WTC11 (cell line): ENCODE measurements around the gene LBH. TPM values are rescaled to one million over a fixed set of nuclear protein-coding genes. Genes with fewer than 3 reads are reported as not detected.

ENCODE experiments used
- ATAC-seq: fragments of 200-7000 bp; cut with Tn5 transposase; 2 replicates; pipeline ENCODE4 v1.10.0; 2021; ENCODE audit warnings: mild to moderate bottlenecking, moderate library complexity
- CTCF ChIA-PET: fragments of 300-600 bp; sonication (Branson Sonifier 250); formaldehyde crosslinking; loops from one replicate; lab custom pipeline; 2021; ENCODE audit warnings: antibody characterized with exemption; lab: Charles Lee
- POLR2A ChIA-PET: fragments of 350-600 bp; sonication (Branson Sonifier 250); formaldehyde crosslinking; loops from one replicate; lab custom pipeline; 2021; ENCODE audit warnings: antibody characterized with exemption; lab: Charles Lee
- DNase-seq: peaks from one replicate; pipeline ENCODE4 v3.0.0; 2021; ENCODE audit warnings: low spot score
- H3K27ac Mint-ChIP-seq: 2 replicates; pipeline ENCODE4 v1.8.0; 2021; ENCODE audit warnings: mixed read lengths
- H3K27me3 Mint-ChIP-seq: 2 replicates; pipeline ENCODE4 v1.8.0; 2021; ENCODE audit warnings: low read depth, mild to moderate bottlenecking, moderate library complexity, mixed read lengths
- H3K36me3 Mint-ChIP-seq: 2 replicates; pipeline ENCODE4 v1.8.0; 2021; ENCODE audit warnings: mixed read lengths
- H3K4me1 Mint-ChIP-seq: 2 replicates; pipeline ENCODE4 v1.8.0; 2022; ENCODE audit warnings: mixed read lengths
- H3K4me3 Mint-ChIP-seq: 2 replicates; pipeline ENCODE4 v1.8.0; 2021; ENCODE audit warnings: mild to moderate bottlenecking, moderate library complexity, mixed read lengths
- H3K9me3 Mint-ChIP-seq: 2 replicates; pipeline ENCODE4 v1.8.0; 2021; ENCODE audit warnings: mixed read lengths
- CREM ChIP-seq: sonication (generic); formaldehyde crosslinking; IDR thresholded peaks from 2 replicates; pipeline ENCODE4 v1.8.1; 2022; ENCODE audit warnings: mild to moderate bottlenecking, missing genetic modification reagents, moderate library complexity
- ETV6 ChIP-seq: sonication (generic); formaldehyde crosslinking; IDR thresholded peaks from 2 replicates; pipeline ENCODE4 v1.8.1; 2022; ENCODE audit warnings: mild to moderate bottlenecking, missing genetic modification reagents
- FOXK1 ChIP-seq: sonication (generic); formaldehyde crosslinking; IDR thresholded peaks from 2 replicates; pipeline ENCODE4 v1.8.0; 2022; ENCODE audit warnings: mild to moderate bottlenecking, moderate library complexity, missing genetic modification reagents
- GRHL2 ChIP-seq: fragments of 250-450 bp; sonication (Bioruptor Pico); IDR thresholded peaks from 2 replicates; pipeline ENCODE4 v1.8.0; 2022; ENCODE audit warnings: mild to moderate bottlenecking, moderate library complexity; ENCODE audit not compliant: insufficient replicate concordance, severe bottlenecking
- JAZF1 ChIP-seq: fragments of 250-450 bp; sonication (Bioruptor Pico); IDR thresholded peaks from 2 replicates; pipeline ENCODE4 v1.9.0; 2021; ENCODE audit warnings: moderate library complexity, mild to moderate bottlenecking, inconsistent platforms
- NR2C2 ChIP-seq: sonication (generic); formaldehyde crosslinking; IDR thresholded peaks from 2 replicates; pipeline ENCODE4 v1.8.0; 2022; ENCODE audit warnings: mild to moderate bottlenecking, missing genetic modification reagents
- NR3C1 ChIP-seq: sonication (generic); formaldehyde crosslinking; conservative IDR thresholded peaks from 2 replicates; pipeline ENCODE4 v1.8.1; 2023; ENCODE audit warnings: low read depth, mild to moderate bottlenecking, missing genetic modification reagents
- RELA ChIP-seq: sonication (generic); formaldehyde crosslinking; IDR thresholded peaks from 2 replicates; pipeline ENCODE4 v1.8.1; 2022; ENCODE audit warnings: missing genetic modification reagents, mild to moderate bottlenecking, borderline replicate concordance
- SP1 ChIP-seq: sonication (generic); formaldehyde crosslinking; conservative IDR thresholded peaks from 2 replicates; pipeline ENCODE4 v1.8.1; 2022; ENCODE audit warnings: missing genetic modification reagents
- ZNF138 ChIP-seq: sonication (generic); formaldehyde crosslinking; conservative IDR thresholded peaks from 2 replicates; pipeline ENCODE4 v1.8.1; 2022; ENCODE audit warnings: mild to moderate bottlenecking, moderate library complexity, missing genetic modification reagents
- ZNF232 ChIP-seq: sonication (generic); formaldehyde crosslinking; IDR thresholded peaks from 2 replicates; pipeline ENCODE4 v1.8.0; 2022; ENCODE audit warnings: mild to moderate bottlenecking, missing genetic modification reagents
- ZNF423 ChIP-seq: fragments of 250-450 bp; sonication (Bioruptor Pico); IDR thresholded peaks from 2 replicates; pipeline ENCODE4 v2.1.2; 2022; ENCODE audit warnings: mild to moderate bottlenecking, moderate library complexity
- total RNA-seq: library from RNA; stranded (reverse); gene quantifications from 3 replicates; pipeline ENCODE4 v1.2.3, GENCODE V29; 2021
- TF ChIP-seq, protein P1 (sequence below): sonication (generic); formaldehyde crosslinking; IDR thresholded peaks from 2 replicates; pipeline ENCODE4 v1.8.1; 2023; ENCODE audit warnings: mild to moderate bottlenecking, moderate library complexity, missing genetic modification reagents
- TF ChIP-seq, protein P2 (sequence below): sonication (generic); formaldehyde crosslinking; IDR thresholded peaks from 2 replicates; pipeline ENCODE4 v1.8.0; 2022; ENCODE audit warnings: mild to moderate bottlenecking, missing genetic modification reagents
- TF ChIP-seq, protein P3 (sequence below): sonication (generic); formaldehyde crosslinking; IDR thresholded peaks from 2 replicates; pipeline ENCODE4 v1.8.0; 2022; ENCODE audit warnings: mild to moderate bottlenecking, missing genetic modification reagents
- TF ChIP-seq, protein P4 (sequence below): sonication (generic); formaldehyde crosslinking; conservative IDR thresholded peaks from 2 replicates; pipeline ENCODE4 v1.8.1; 2022; ENCODE audit warnings: mild to moderate bottlenecking, missing genetic modification reagents
- TF ChIP-seq, protein P5 (sequence below): fragments of 250-450 bp; sonication (Bioruptor Pico); conservative IDR thresholded peaks from 2 replicates; pipeline ENCODE4 v1.9.0; 2021; ENCODE audit warnings: mild to moderate bottlenecking
- TF ChIP-seq, protein P6 (sequence below): fragments of 250-450 bp; sonication (Bioruptor Pico); IDR thresholded peaks from 2 replicates; pipeline ENCODE4 v1.8.0; 2021; ENCODE audit warnings: mild to moderate bottlenecking

Gene LBH
- total RNA-seq, 1 experiment from 2014 or later: 47.3 TPM

DNA sequence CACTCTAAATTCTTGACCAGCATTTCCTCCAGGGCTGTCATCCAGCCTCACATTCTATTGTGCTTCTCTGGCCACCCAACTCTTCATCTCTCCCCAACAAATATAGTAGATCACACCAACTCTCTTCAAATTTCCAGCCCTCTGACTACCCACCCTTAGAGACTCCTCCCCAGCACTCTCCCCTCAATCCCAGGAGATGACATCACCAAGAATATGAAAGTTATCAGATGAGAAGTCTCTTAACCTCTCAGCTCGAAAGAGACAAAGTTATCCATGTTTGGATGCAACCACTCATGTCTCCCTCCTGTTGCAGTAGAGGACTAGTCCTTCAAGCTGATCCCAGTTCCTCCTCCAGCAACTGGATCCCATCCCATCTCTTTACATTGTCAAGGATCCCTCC is 47.1 kb downstream of the LBH start:
- Mint-ChIP-seq H3K27me3 (peaks cover 3% of the 10 kb centered on the region), H3K36me3 (no peaks in the 10 kb centered on the region), H3K4me3 (no peak overlapping the region), H3K27ac (no peak overlapping the region), H3K9me3 (no peaks in the 10 kb centered on the region), H3K4me1 (no peaks in the 10 kb centered on the region)
- TF ChIP-seq GRHL2 (no peak), RELA (no peak), SP1 (CRISPR knock-in tag) (no peak), CREM (CRISPR knock-in tag) (no peak), FOXK1 (no peak), NR3C1 (CRISPR knock-in tag) (no peak), ZNF138 (CRISPR knock-in tag) (no peak), NR2C2 (CRISPR knock-in tag) (no peak)
- TF ChIP-seq, protein P1, sequence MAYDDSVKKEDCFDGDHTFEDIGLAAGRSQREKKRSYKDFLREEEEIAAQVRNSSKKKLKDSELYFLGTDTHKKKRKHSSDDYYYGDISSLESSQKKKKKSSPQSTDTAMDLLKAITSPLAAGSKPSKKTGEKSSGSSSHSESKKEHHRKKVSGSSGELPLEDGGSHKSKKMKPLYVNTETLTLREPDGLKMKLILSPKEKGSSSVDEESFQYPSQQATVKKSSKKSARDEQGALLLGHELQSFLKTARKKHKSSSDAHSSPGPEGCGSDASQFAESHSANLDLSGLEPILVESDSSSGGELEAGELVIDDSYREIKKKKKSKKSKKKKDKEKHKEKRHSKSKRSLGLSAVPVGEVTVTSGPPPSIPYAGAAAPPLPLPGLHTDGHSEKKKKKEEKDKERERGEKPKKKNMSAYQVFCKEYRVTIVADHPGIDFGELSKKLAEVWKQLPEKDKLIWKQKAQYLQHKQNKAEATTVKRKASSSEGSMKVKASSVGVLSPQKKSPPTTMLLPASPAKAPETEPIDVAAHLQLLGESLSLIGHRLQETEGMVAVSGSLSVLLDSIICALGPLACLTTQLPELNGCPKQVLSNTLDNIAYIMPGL (CRISPR knock-in tag): no peak
- TF ChIP-seq, protein P2, sequence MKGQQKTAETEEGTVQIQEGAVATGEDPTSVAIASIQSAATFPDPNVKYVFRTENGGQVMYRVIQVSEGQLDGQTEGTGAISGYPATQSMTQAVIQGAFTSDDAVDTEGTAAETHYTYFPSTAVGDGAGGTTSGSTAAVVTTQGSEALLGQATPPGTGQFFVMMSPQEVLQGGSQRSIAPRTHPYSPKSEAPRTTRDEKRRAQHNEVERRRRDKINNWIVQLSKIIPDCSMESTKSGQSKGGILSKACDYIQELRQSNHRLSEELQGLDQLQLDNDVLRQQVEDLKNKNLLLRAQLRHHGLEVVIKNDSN: no peak
- TF ChIP-seq, protein P3, sequence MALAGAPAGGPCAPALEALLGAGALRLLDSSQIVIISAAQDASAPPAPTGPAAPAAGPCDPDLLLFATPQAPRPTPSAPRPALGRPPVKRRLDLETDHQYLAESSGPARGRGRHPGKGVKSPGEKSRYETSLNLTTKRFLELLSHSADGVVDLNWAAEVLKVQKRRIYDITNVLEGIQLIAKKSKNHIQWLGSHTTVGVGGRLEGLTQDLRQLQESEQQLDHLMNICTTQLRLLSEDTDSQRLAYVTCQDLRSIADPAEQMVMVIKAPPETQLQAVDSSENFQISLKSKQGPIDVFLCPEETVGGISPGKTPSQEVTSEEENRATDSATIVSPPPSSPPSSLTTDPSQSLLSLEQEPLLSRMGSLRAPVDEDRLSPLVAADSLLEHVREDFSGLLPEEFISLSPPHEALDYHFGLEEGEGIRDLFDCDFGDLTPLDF (CRISPR knock-in tag): no peak
- TF ChIP-seq, protein P4, sequence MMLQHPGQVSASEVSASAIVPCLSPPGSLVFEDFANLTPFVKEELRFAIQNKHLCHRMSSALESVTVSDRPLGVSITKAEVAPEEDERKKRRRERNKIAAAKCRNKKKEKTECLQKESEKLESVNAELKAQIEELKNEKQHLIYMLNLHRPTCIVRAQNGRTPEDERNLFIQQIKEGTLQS (CRISPR knock-in tag): no peak
- DNase-seq (no peak), ATAC-seq (no peak)
- ChIA-PET POLR2A (no interaction called here), CTCF (interaction anchor here (0.6 kb wide), 1 partner anchor 39 kb away, joined by 3 read pairs; no protein-coding TSS in a partner anchor)

DNA sequence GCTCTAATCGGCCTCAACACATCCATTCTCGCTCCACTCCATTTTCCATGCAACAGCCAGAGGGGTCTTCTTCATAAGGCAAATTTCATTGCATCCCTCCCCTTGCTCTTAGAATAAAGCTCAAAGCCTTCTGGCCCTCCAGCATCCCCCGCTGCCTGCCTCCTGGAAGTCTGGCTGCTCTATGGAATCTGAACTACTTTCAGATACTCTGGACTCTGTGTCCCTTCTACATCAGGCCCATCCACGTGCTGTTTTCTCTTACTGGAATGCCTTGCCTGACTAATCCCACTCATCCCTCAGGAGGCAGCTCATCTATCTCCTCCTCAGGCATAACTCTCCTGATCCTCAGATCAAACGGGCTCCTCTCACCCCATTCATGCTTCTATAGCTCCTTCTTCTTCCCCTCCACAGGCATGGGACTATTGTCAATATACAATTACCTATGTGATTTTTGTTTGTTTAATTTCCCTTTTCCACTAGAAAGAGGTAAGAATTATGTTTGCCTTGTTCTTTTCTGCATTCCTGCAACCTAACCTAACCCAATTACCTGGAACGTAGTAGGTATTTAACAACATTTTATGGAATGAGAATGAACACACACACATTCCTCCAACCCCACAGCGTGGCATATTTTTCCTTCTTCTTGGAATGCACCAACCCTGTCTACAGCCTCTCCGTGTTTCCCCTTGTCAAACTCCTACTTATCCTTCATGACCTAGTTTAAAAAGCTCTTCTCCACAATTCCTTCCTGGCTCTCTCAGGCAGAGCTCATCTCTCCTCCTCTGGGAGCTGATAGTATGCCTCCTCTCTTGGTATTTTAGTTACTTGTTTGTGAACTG is 49.5 kb downstream of the LBH start:
- ATAC-seq (no peak), DNase-seq (no peak)
- Mint-ChIP-seq H3K4me3 (no peak overlapping the region), H3K36me3 (no peaks in the 10 kb centered on the region), H3K27ac (no peak overlapping the region), H3K9me3 (no peaks in the 10 kb centered on the region), H3K4me1 (peaks cover 12% of the 10 kb centered on the region), H3K27me3 (peaks cover 3% of the 10 kb centered on the region)
- ChIA-PET POLR2A (interaction anchor here (0.6 kb wide), 1 partner anchor 77 kb away, joined by 5 read pairs; no protein-coding TSS in a partner anchor), CTCF (no interaction called here)
- TF ChIP-seq, protein P4 (CRISPR knock-in tag): no peak
- TF ChIP-seq ZNF423 (CRISPR knock-in tag) (no peak), ETV6 (no peak), JAZF1 (CRISPR knock-in tag) (no peak), ZNF232 (CRISPR knock-in tag) (no peak)
- TF ChIP-seq, protein P5, sequence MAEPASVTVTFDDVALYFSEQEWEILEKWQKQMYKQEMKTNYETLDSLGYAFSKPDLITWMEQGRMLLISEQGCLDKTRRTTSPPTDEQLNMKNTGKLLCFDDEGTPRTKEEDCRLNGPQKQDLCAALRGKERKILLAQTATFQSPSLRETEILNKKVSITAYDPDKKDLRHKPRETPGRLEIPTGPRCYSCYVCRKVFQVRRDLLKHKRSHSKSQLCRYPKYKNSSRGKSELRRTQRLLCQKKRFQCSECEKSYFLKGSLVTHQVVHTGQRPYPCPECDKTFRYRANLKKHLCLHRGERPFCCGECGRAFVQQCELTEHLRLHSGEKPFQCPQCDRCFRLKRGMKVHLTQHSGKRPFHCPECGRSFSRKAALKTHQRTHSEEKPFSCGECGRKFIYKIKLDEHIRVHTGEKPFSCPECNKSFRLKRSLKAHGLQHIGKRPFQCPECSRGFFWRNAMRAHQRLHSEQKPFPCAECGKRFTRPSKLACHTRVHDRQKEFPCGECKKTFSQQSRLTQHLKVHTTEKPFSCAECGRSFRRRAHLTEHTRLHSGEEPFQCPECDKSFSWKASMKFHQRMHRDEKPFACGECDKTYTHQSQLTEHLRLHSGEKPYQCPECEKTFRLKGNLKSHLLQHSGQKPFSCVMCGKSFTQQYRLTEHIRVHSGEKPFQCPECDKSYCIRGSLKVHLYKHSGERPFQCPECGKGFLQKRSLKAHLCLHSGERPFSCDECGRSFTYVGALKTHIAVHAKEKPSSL (CRISPR knock-in tag): no peak
- TF ChIP-seq, protein P6, sequence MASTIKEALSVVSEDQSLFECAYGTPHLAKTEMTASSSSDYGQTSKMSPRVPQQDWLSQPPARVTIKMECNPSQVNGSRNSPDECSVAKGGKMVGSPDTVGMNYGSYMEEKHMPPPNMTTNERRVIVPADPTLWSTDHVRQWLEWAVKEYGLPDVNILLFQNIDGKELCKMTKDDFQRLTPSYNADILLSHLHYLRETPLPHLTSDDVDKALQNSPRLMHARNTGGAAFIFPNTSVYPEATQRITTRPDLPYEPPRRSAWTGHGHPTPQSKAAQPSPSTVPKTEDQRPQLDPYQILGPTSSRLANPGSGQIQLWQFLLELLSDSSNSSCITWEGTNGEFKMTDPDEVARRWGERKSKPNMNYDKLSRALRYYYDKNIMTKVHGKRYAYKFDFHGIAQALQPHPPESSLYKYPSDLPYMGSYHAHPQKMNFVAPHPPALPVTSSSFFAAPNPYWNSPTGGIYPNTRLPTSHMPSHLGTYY (CRISPR knock-in tag): no peak
